Cardiac muscle cell (in vitro differentiated cells and primary cell): ENCODE data around the gene PCDHA8. TPM values are rescaled to one million over a fixed set of nuclear protein-coding genes. Genes with fewer than 3 reads are reported as not detected.

Experiments used
- DNase-seq, 2 donors: peaks; one replicate each; pipeline versions ENCODE4 v3.0.0 to v3.0.0-alpha.2; 2010 to 2017; ENCODE audit warnings: low read depth in 1 of 2, low spot score in 1 of 2
- H3K27ac ChIP-seq: fragments of 200-600 bp; sonication (generic); 2 replicates; pipeline ENCODE4 v1.5.1; 2016
- H3K27me3 ChIP-seq: fragments of 200-600 bp; sonication (generic); 2 replicates; pipeline ENCODE4 v1.6.0; 2016; ENCODE audit warnings: control low read depth
- H3K36me3 ChIP-seq: fragments of 200-600 bp; sonication (generic); 2 replicates; pipeline ENCODE4 v1.5.1; 2016; ENCODE audit warnings: control low read depth
- H3K4me1 ChIP-seq: fragments of 200-600 bp; sonication (generic); 2 replicates; pipeline ENCODE4 v1.8.1; 2017; ENCODE audit warnings: low read depth, mild to moderate bottlenecking, mixed run types
- H3K4me3 ChIP-seq: fragments of 200-600 bp; sonication (generic); 2 replicates; pipeline ENCODE4 v1.5.1; 2016; ENCODE audit warnings: mild to moderate bottlenecking
- H3K9me3 ChIP-seq: fragments of 200-600 bp; sonication (generic); 2 replicates; pipeline ENCODE4 v1.5.1; 2017; ENCODE audit warnings: low read depth, mild to moderate bottlenecking, control low read depth
- CTCF ChIP-seq: IDR thresholded peaks from 2 replicates; pipeline ENCODE4 v1.5.1; 2012; ENCODE audit warnings: low read depth, mild to moderate bottlenecking, low read length
- polyA plus RNA-seq: library from polyadenylated mRNA; unstranded; fragments of >200 nt; fragmentation: Nextera tagmentation; extraction: Ambion mirVana; gene quantifications from 2 replicates; pipeline ENCODE4 v1.2.1, GENCODE V29; 2016
- total RNA-seq: library from RNA; depleted of rRNA; stranded (reverse); fragments of >200 nt; gene quantifications from 2 replicates; pipeline ENCODE4 v1.2.3, GENCODE V29; 2016

PCDHA8 gene
- total and polyA plus RNA-seq, 2 experiments from 2014 or later = 1.2 to 1.8 TPM

- H3K4me1 ChIP-seq = no peaks in the 10 kb centered on the region
- TF ChIP-seq CTCF = no peak
- H3K4me3 ChIP-seq = no peak overlapping the region
- DNase-seq = no peak
- H3K27me3 ChIP-seq = no peaks in the 10 kb centered on the region
- H3K36me3 ChIP-seq = no peaks in the 10 kb centered on the region
- H3K27ac ChIP-seq = no peak overlapping the region
- H3K9me3 ChIP-seq = no peaks in the 10 kb centered on the region
Measured at GRCh38 chr5:140857987-140858240, 16.9 kb downstream of the PCDHA8 start.

GRCh38 chr5:140862441-140863295, 21.7 kb downstream of the PCDHA8 start:
- Histone ChIP-seq H3K27me3 (no peaks in the 10 kb centered on the region), H3K4me1 (no peaks in the 10 kb centered on the region), H3K4me3 (no peak overlapping the region), H3K36me3 (no peaks in the 10 kb centered on the region), H3K9me3 (no peaks in the 10 kb centered on the region), H3K27ac (no peak overlapping the region)
- TF ChIP-seq CTCF = no peak
- no peak for DNase-seq

- no peaks in the 10 kb centered on the region for H3K9me3 ChIP-seq
- TF ChIP-seq CTCF = no peak
- peak; percentile 7 to 66 for DNase-seq
- no peaks in the 10 kb centered on the region for H3K27me3 ChIP-seq
- H3K4me3 ChIP-seq = peak within 1 kb of the TSS; percentile 48
- H3K27ac ChIP-seq = no peak within 1 kb of the TSS
- H3K36me3 ChIP-seq = no peaks in the 10 kb centered on the region
- no peaks in the 10 kb centered on the region for H3K4me1 ChIP-seq
Measured at GRCh38 chr5:140868721-140869554, 28.0 kb downstream of the PCDHA8 start, which contains the start of gene PCDHA11. PCDHA11 (plus strand) TSS chr5:140868957; CDS start chr5:140869104, 147 bp downstream.

GRCh38 chr5:140869555-140869886, 28.5 kb downstream of the PCDHA8 start:
- no peaks in the 10 kb centered on the region for H3K4me1 ChIP-seq
- H3K4me3 ChIP-seq = peak overlapping the region; percentile 48
- H3K27ac ChIP-seq = no peak overlapping the region
- no peak for DNase-seq
- no peaks in the 10 kb centered on the region for H3K36me3 ChIP-seq
- H3K27me3 ChIP-seq = no peaks in the 10 kb centered on the region
- no peaks in the 10 kb centered on the region for H3K9me3 ChIP-seq
- no peak for TF ChIP-seq CTCF

DNA sequence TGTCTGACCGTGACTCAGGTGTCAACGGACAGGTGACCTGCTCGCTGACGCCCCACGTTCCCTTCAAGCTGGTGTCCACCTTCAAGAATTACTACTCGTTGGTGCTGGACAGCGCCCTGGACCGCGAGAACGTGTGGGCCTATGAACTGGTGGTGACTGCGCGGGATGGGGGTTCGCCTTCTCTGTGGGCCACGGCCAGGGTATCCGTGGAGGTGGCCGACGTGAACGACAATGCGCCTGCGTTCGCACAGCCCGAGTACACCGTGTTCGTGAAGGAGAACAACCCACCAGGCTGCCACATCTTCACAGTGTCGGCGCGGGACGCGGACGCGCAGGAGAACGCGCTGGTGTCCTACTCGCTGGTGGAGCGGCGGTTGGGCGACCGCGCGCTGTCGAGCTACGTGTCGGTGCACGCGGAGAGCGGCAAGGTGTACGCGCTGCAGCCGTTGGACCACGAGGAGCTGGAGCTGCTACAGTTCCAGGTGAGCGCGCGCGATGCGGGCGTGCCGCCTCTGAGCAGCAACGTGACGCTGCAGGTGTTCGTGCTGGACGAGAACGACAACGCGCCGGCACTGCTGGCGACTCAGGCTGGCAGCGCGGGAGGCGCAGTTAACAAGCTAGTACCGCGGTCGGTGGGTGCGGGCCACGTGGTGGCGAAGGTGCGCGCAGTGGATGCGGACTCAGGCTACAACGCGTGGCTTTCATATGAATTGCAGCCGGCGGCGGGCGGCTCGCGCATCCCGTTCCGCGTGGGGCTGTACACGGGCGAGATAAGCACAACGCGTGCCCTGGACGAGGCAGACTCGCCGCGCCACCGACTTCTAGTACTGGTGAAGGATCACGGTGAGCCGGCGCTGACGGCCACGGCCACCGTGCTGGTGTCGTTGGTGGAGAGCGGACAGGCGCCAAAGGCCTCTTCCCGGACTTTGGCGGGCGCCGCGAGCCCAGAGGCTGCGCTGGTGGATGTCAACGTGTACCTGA, 29.5 kb downstream of the PCDHA8 start:
- Histone ChIP-seq H3K27me3 (no peaks in the 10 kb centered on the region), H3K36me3 (no peaks in the 10 kb centered on the region), H3K4me1 (no peaks in the 10 kb centered on the region), H3K27ac (no peak overlapping the region), H3K9me3 (no peaks in the 10 kb centered on the region), H3K4me3 (no peak overlapping the region)
- no peak for DNase-seq
- no peak for TF ChIP-seq CTCF
